Measurements from ENCODE around the gene PDCD1LG2.
A peak's percentile ranks its signal among the peaks of the same experiment; 100 is the strongest.
"Not testable (repeated sequence)": the region's sequence is repeated elsewhere in the genome, so short reads cannot be mapped to it uniquely, and the experiment has no call there.

The PDCD1LG2 gene

DNA sequence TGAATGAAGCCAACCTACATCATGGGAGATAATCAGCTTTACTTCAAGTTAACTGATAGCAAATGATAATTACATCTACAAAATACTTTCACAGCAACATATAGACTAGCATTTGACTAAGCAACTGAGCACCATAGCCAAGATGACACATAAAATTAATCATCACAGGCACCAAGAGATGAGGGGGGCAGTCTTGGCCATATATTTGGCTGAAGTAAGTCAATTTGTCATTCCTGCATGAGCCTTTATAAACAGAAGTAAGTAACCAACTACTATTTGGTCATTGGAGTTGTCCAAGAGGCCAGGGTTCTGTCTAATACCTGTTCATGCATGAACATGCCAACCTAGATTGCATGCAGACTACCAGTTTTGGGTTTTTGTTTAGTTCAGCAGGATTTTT lies 53.6 kb downstream of the PDCD1LG2 start:
- Mint-ChIP-seq H3K9me3 (peaks cover 0 to 5% of the 10 kb centered on the region in 2 donors), H3K4me3 (no peak overlapping the region), H3K27me3 (no peaks in the 10 kb centered on the region), H3K4me1 (peaks cover 46% of the 10 kb centered on the region), H3K27ac (no peak overlapping the region)
- ATAC-seq (no peak), DNase-seq (no peak)

DNA sequence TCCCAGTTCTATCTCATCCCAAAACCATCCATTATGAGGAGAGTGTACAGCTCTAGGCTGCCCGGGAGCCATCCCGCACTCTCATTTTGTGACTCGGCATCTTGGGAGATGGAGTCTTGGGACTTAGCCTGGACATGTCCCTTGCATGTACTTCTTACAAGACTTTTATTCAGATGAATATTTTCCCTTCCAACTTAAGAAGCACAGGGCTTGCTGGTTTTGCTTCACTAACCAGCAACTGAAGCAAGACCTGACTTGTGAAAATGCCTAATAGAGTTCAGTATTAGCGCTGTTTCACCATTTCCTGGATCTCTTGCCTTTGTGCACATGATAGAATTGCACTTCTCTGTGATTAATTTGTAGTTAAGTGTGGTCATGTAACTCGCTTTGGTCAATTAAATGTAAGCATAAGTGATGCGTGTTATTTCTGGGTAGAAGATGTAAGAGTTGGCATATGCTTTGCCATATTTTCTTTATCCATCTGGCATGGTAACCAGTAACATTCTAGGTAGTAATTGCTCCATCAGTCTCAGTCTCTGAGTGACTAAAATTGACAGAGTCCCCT lies 55.8 kb downstream of the PDCD1LG2 start:
- Mint-ChIP-seq H3K4me1 (peaks cover 39% of the 10 kb centered on the region), H3K9me3 (peaks cover 0 to 5% of the 10 kb centered on the region in 2 donors), H3K4me3 (no peak overlapping the region), H3K27ac (no peak overlapping the region), H3K27me3 (no peaks in the 10 kb centered on the region)
- DNase-seq = no peak
- ATAC-seq = no peak

DNA sequence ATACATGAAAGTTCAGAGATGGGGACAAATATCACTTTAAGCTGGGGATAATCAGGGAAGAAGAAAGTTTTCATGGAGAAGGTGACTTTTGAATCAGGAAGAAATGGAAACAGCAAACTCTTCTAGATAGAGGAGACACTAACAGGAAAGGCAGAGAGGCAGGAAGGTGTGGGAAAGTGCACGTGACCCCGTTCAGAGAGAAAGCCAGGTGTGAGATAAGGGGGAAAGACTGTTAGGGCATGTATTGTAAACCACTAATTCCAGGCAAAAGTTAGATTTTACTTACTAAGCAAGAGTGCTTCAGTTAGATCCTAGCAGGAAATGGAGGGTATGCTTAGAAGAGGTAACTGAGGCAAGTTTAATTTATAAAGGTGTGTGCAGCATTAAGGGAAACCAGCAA lies 58.5 kb downstream of the PDCD1LG2 start:
- DNase-seq = no peak
- Mint-ChIP-seq H3K4me1 (peaks cover 20% of the 10 kb centered on the region), H3K27me3 (no peaks in the 10 kb centered on the region), H3K4me3 (no peak overlapping the region), H3K9me3 (no peaks in the 10 kb centered on the region), H3K27ac (no peak overlapping the region)
- no peak for ATAC-seq

DNA sequence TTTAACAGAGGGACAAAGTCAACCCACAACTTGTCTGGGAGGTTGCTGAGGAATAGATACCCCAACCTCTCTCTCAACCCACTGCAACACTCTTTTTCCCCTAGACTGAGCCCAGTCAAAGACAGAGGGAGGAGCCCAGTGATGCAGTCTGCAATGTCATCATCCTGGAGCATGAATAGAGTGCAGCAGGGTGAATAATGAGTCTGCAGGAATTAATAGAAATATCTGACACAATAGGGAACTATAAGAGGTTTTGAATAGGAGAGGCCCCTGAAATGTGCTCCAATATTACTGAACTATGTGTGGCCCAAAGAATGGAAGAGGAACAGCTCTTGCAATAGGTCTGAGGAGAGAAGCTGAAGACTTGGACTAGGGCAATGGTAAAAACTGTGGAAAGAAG lies 59.1 kb downstream of the PDCD1LG2 start:
- no peaks in the 10 kb centered on the region for H3K27me3 Mint-ChIP-seq
- DNase-seq = no peak
- no peak overlapping the region for H3K4me3 Mint-ChIP-seq
- no peak for ATAC-seq
- peaks cover 20% of the 10 kb centered on the region for H3K4me1 Mint-ChIP-seq
- H3K27ac Mint-ChIP-seq = no peak overlapping the region
- H3K9me3 Mint-ChIP-seq = no peaks in the 10 kb centered on the region

DNA sequence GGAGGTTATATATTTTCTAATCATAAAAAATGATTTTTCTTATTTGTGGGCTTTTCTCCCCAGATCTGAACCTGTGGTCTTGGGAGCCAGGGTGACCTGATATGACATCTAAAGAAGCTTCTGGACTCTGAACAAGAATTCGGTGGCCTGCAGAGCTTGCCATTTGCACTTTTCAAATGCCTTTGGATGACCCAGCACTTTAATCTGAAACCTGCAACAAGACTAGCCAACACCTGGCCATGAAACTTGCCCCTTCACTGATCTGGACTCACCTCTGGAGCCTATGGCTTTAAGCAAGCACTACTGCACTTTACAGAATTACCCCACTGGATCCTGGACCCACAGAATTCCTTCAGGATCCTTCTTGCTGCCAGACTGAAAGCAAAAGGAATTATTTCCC lies 59.6 kb downstream of the PDCD1LG2 start:
- H3K4me1 Mint-ChIP-seq = peaks cover 20% of the 10 kb centered on the region
- ATAC-seq (no peak), DNase-seq (no peak)
- H3K27me3 Mint-ChIP-seq = no peaks in the 10 kb centered on the region
- H3K9me3 Mint-ChIP-seq = no peaks in the 10 kb centered on the region
- H3K4me3 Mint-ChIP-seq = no peak overlapping the region
- no peak overlapping the region for H3K27ac Mint-ChIP-seq

DNA sequence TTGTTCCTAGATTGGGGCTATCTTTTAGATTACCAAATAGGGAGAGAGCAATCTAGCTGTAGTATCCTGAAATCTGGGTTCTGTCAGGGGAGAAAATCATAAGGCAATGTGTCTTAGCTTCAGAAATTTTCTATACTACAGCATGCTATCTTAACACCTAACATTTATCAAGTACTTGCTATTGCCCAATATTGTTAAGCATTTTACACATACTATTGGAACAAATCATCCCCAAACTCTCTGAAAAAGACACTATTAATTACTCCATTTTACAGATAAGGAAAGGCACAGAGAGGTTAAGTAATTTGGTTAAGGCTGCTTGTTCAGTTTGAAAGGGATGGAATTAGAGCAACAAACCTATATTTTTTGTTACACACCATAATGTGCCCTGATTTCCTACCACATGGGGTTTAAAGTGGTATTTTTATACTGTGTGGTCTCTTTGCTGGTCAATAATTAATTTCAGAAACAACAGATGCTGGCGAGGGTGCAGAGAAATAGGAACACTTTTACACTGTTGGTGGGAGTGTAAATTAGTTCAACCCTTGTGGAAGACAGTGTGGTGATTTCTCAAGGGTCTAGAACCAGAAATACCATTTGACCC lies 61.4 kb downstream of the PDCD1LG2 start:
- H3K27me3 Mint-ChIP-seq = no peaks in the 10 kb centered on the region
- no peak overlapping the region for H3K27ac Mint-ChIP-seq
- H3K4me3 Mint-ChIP-seq = no peak overlapping the region
- ATAC-seq (no peak), DNase-seq (no peak)
- peaks cover 20% of the 10 kb centered on the region for H3K4me1 Mint-ChIP-seq
- no peaks in the 10 kb centered on the region for H3K9me3 Mint-ChIP-seq

DNA sequence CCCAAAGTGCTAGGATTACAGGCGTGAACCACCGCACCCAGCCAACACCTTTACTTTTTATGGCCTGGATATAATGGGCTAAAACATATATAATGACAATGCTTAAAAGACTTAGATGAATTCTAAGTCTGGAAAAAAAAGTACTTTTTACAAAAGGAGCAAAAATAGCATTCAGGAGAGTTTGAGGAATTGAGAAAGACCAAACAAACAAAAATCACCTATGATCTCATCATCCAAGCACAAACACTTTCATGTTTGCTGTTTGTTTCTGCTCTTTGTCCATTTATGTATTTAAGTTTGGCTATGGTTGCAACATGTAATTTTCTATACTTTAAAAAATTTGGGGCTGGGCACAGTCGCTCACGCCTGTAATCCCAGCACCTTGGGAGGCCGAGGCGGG lies 63.8 kb downstream of the PDCD1LG2 start:
- Mint-ChIP-seq H3K4me1 (peaks cover 18% of the 10 kb centered on the region), H3K27ac (no peak overlapping the region), H3K27me3 (no peaks in the 10 kb centered on the region), H3K9me3 (no peaks in the 10 kb centered on the region), H3K4me3 (no peak overlapping the region)
- no peak for ATAC-seq
- DNase-seq = no peak

DNA sequence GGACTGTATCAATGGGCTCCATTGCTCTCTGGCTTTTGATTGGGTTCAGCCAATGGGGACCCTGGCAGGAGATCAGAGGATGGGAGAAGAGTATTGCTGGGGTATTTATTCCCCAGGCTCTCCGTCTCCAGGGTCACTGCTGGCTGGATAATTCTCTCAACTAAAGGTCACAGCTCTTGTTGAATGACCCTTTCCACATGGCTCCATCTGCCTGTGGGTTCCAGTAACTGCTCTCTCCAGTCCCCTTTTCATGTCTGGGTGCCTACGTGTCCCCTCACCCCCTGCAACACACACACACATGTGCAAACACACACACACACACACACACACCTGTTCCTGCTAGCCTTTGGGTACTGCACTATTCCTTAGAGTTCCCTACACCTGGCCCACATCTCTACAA lies 64.7 kb downstream of the PDCD1LG2 start:
- DNase-seq (no peak), ATAC-seq (no peak)
- H3K27me3 Mint-ChIP-seq = no peaks in the 10 kb centered on the region
- H3K27ac Mint-ChIP-seq = no peak overlapping the region
- H3K9me3 Mint-ChIP-seq = no peaks in the 10 kb centered on the region
- no peak overlapping the region for H3K4me3 Mint-ChIP-seq
- peaks cover 12% of the 10 kb centered on the region for H3K4me1 Mint-ChIP-seq

DNA sequence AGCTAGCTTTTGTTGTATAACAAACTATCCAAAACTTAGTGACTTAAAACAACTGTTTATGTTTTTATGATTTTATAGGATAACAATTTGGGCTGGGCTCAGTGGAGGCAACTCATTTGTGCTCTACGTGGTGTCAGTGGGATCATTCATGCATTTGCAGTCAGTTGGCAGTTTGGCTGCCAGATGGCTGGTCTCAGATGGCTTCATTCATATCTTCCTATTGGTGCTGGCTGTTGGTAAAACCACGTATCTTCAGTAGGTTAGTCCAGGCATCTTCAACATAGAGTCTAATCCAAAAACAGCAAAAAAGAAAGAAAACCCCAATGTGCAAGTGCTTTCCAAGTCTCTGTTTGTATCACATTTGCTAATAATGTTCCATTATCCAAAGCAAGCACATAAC lies 66.9 kb downstream of the PDCD1LG2 start:
- H3K4me3 Mint-ChIP-seq = no peak overlapping the region
- H3K27ac Mint-ChIP-seq = no peak overlapping the region
- ATAC-seq = no peak
- no peak for DNase-seq
- no peaks in the 10 kb centered on the region for H3K9me3 Mint-ChIP-seq
- peaks cover 23% of the 10 kb centered on the region for H3K4me1 Mint-ChIP-seq
- H3K27me3 Mint-ChIP-seq = no peaks in the 10 kb centered on the region

DNA sequence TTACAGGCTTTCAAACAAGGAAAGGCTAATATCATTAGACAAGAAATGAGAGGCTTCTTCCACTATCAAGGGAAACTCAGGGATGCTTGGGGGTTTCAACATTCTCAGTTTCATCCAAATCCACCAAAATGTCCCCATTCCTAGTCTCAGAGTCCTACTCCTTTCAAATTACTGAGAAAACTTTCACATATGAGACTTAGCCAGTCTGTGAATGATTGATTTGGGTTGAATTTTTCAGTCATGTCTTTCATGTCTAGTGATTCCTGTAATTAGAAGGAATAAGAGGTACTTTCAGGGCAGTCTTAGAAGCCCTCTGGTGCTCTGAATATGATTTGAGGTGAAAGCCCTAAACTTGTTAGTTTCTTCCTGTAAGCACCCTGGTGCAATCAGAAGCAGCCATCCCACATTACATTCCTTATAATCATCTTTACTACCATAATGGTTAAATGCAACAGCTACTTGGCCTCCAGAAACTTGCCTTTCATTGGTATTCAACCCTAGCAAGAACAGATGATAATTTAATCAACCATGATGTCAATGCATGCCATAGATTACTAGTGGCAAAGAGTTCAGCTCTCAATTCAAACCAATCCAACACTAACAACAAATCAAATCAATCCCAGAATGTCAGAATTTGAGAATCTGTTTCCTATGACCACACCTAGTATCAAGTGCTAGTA lies 67.8 kb downstream of the PDCD1LG2 start:
- ATAC-seq = peak; percentile 41
- H3K4me3 Mint-ChIP-seq = no peak overlapping the region
- no peak for DNase-seq
- H3K9me3 Mint-ChIP-seq = no peaks in the 10 kb centered on the region
- peaks cover 29% of the 10 kb centered on the region for H3K4me1 Mint-ChIP-seq
- peak overlapping the region; percentile 6 to 35 for H3K27ac Mint-ChIP-seq
- H3K27me3 Mint-ChIP-seq = no peaks in the 10 kb centered on the region

DNA sequence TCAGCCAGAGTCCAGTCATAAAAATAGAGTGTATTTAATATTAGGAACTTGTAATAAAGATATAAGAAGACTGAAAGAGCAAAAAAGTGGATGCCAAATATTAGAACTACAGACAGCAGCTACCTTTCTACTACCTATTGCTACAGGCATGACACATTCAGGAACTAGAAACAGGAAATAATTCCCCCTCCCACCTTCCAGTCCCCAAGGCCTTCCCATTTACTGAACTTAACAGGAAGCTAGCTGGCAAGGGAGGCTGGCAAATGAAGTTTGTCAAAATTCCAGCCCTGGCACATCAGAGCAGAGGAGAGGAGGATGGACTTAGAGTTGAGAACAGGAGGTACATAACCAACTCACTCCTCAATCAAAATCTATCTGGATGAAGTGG lies 68.4 kb downstream of the PDCD1LG2 start:
- ATAC-seq (no peak), DNase-seq (no peak)
- Mint-ChIP-seq H3K4me1 (peaks cover 34% of the 10 kb centered on the region), H3K27ac (peak overlapping the region; percentile 6 to 35), H3K4me3 (no peak overlapping the region), H3K9me3 (no peaks in the 10 kb centered on the region), H3K27me3 (no peaks in the 10 kb centered on the region)

DNA sequence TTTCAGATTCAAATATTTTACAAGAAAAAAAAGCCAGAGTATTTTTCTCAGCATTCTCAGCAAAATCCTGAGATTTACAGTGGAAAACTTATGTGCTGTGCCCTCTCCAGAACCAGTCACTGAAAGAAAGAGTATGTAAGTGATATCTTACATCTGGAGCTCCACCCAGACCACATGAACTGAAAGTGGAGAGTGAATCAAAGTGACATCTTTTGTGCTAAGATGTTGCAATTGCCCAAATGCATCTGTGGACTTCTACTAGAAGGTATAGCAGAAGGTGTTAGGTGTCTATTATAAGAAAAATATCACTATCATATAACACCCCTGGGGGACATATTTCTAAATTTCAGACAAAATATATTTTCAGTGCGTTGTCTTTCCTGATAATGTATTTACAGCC lies 69.5 kb downstream of the PDCD1LG2 start:
- H3K9me3 Mint-ChIP-seq = no peaks in the 10 kb centered on the region
- H3K4me3 Mint-ChIP-seq = no peak overlapping the region
- no peaks in the 10 kb centered on the region for H3K27me3 Mint-ChIP-seq
- ATAC-seq (peak; percentile 26), DNase-seq (no peak)
- H3K27ac Mint-ChIP-seq = peak overlapping the region in 1 of 2 donors; percentile 48
- H3K4me1 Mint-ChIP-seq = peaks cover 34% of the 10 kb centered on the region

DNA sequence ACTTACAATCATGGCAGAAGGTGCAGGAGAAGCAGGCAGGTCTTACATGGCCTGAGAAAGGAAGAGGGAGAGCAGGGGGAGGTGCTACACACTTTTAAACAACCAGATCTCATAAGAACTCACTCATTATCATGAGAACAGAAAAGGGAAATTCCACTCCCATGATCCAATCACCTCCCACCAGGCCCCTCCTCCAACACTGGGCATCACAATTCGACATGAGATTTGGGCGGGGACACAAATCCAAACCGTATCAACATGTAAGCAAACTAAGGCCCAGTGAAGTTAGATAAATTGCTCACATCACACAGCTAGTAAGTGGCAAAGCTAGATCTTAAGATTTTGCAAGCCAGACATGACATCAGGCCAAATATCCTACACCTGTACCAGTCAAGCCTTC lies 70.3 kb downstream of the PDCD1LG2 start:
- Mint-ChIP-seq H3K27me3 (no peaks in the 10 kb centered on the region), H3K4me3 (no peak overlapping the region), H3K9me3 (peaks cover 0 to 4% of the 10 kb centered on the region in 2 donors), H3K4me1 (peaks cover 38% of the 10 kb centered on the region), H3K27ac (no peak overlapping the region)
- DNase-seq (no peak), ATAC-seq (no peak)

DNA sequence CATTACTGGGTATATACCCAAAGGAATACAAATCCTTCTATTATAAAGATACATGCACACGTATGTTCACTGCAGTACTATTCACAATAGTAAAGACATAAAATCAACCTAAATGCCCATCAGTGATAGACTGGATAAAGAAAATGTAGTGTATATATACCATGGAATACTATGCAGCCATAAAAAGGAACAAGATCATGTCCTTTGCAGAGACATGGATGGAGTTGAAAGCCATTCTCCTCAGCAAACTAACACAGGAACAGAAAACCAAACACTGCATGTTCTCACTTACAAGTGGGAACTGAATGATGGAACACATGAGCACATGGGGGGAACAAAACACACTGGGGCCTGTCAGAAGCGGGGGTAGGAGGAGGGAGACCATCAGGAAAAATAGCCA lies 71.4 kb downstream of the PDCD1LG2 start:
- peaks cover 48% of the 10 kb centered on the region for H3K4me1 Mint-ChIP-seq
- DNase-seq = not testable (repeated sequence)

DNA sequence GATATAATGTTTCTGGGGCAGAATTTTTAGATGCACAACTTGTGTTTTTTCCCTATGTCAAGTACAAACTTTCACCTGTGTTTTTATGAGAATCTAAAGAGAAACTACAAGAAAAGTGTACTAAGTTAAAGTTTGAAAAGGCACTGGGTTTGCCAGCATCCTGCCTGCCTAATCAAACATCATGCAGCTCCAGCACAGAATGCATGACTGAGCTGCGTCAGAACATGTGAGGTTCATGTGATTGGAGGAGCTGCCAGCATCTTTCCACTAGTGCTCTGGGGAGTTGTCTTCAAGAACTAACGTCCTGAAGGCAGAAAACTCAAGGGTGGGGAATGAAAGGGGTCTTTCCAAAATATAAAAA lies 72.5 kb downstream of the PDCD1LG2 start:
- Mint-ChIP-seq H3K4me3 (peak overlapping the region in 1 of 2 donors; percentile 7), H3K4me1 (peaks cover 58% of the 10 kb centered on the region), H3K27ac (peak overlapping the region; percentile 34 to 53), H3K27me3 (no peaks in the 10 kb centered on the region), H3K9me3 (peaks cover 0 to 4% of the 10 kb centered on the region in 2 donors)
- peak; percentile 55 for ATAC-seq
- peak in 1 of 2 donors; percentile 41 for DNase-seq

More for the DNA sequence above, 71.4 kb downstream of the PDCD1LG2 start:
- ATAC-seq, H3K4me3 Mint-ChIP-seq, H3K9me3 Mint-ChIP-seq, H3K27me3 Mint-ChIP-seq: not testable (repeated sequence)
- H3K27ac Mint-ChIP-seq = peak overlapping the region in 1 of 2 donors; percentile 49

DNA sequence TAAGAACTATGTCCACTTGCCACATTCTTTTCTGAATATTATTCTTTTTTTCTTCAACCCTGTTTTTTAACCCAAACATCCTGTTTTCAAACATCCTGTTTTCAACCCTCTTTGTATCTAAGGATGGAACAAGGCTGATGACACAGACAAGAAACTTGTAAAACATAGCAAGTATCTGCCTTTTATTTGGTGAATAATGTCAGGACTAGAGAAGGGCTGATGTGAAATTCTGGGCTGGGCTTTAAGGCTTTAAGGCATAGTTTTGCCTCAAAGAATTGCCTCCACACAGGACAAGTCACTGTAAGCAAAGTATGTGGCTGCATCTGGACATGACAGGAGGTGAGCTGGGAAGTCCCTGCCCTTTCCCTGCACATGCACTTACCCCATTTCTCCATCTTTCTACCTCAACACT lies 76.1 kb downstream of the PDCD1LG2 start:
- Mint-ChIP-seq H3K4me3 (peak overlapping the region in 1 of 2 donors; percentile 47), H3K4me1 (peaks cover 56% of the 10 kb centered on the region)

More for the DNA sequence above, 76.1 kb downstream of the PDCD1LG2 start:
- ATAC-seq (peak; percentile 74), DNase-seq (peak in 1 of 2 donors; percentile 59)
- Mint-ChIP-seq H3K9me3 (peaks cover 0 to 4% of the 10 kb centered on the region in 2 donors), H3K27ac (peak overlapping the region; percentile 96 to 99), H3K27me3 (no peaks in the 10 kb centered on the region)
